Measurements from ENCODE around the gene CDH20.
A peak's percentile ranks its signal among the peaks of the same experiment; 100 is the strongest.

CDH20 gene

GRCh38 chr18:61432590-61432989 is 99.4 kb downstream of the CDH20 start:
- DNase-seq: no peak

DNA sequence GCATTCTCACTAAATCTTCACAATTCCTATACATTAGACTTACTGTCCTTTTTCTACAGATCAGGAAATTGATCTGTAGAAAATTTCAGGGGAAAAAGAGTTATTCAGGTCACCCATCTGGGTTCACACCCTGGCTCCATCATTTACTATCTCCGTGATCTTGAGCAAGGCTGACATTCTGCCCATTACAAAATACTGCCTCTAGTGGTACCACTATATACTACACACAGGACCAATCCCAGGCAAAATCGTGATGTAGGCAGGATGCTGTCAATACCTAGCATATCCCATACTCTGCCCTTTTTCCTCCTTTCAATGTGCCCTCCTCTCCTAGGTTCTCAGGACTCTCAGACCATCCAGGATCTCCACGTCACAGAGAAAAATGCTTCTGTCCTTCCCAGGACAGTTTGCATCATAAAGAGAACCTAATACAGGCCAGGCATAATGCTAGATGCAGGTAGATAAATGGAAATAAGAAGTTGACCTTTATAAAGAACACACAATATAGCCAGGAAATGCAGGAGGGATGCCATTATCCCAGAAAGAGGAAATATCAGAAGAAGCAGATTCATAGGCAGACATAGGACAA is 101.9 kb downstream of the CDH20 start:
- DNase-seq: no peak

DNA sequence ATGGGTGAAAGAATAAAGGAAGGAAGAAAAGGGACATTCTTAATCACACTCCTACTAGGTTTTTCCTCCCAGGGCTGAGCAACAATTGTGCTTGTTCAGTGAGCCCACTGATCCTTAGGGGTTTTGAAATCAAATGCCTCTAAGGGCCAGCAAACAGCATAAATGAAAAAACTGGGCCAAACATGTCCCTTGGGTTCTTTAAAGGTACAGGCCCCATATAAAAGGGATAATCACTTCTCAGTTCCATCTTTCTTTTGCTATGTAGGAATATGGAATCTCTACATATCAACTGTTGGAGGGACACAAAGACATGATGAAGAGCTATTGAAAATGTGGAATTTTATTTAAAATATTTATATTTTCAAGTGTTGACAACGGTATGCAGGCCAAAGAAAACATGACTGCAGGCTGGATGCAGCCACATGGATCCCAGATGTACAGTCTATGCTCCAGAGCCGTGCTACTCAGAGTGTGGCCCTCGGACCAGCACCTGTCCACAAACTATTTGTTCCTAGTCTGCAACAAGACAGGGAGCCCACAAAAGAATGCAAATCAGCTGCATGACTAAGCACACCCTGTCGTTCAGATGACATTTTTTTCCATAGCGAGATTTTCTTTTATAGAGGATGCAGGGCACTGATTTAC is 110.0 kb downstream of the CDH20 start:
- no peak for DNase-seq

DNA sequence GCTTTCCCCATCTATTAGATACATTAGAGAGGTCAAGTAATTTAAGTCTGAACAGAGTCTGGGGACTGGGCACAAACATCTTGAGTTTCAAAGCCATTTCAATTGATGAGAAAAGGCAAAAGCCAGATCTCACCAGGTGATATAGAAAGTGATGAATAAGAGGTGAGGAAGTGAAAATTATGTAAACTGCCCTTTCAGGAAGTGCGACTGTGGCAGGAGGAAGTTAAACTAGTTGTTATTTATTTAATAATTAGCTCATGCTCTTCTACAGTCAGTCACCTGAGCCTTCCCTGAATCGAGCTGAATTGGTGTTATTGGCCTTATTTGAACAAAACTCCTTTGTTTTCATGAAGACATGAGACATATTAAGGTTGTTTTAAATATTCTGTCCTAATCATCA is 115.1 kb downstream of the CDH20 start:
- no peak for DNase-seq

DNA sequence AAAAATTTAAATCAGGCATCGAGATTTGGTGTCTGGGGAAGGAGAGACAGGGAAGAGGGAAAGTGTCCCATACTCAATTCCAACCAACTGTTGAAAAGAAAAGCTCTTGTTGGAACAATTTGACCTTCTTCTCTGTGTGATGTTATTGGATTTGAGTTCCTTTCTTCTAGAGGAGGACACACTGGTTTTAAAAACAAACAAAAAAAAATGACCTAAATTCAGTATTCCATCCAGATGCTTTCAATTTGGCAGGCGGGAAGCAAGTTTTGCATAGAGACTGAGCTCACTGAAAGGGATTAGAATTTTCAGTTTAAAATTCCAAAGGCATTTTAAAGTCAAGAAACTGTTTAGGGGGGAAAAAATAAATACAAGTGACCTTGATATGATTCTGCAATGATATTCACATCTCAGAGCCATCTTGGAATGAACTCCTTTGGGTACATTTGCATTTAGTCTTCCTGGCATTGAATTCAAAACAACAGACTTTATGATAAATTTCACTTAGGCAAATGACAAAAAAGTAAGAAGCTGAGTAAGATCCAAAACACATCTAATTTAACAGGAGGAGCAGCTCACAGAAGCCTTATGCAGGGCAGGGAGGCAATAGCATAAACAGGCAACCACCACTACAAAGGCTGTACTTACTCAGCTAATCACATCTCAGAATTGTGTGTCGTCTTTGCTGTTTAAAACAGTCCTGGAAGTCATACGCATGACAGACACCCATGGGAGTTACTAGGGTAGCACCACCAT is 126.8 kb downstream of the CDH20 start:
- DNase-seq: no peak

DNA sequence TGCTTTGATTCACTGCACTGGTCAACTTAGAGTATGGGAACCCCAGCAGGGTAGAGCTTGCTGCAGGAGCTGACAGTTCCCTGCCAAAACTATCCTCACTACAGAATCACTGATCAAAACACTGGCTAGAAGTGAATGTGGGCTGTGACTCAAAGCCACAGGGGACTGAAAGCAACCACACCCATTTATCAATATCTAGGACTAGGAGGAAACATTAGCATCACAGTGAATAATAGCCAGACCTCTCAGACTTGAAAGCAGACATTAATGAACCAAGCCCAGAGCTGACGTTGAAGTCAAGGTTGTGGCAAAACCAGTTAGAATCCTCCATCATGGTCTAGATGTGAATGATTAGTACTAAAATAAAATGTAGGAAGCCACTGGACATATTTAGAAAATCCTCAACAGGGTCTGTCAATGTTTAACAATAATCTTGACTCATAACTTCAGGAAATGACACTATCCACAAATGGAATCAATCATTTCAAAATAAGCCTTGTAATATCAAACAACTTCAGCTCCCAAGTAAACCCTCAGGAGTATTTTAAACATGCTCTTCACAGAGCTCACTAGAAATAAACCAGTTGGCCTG is 131.4 kb downstream of the CDH20 start:
- DNase-seq: no peak

- no peak for DNase-seq
These were observed 133.5 kb downstream of the CDH20 start for GRCh38 chr18:61466736-61467135.

DNA sequence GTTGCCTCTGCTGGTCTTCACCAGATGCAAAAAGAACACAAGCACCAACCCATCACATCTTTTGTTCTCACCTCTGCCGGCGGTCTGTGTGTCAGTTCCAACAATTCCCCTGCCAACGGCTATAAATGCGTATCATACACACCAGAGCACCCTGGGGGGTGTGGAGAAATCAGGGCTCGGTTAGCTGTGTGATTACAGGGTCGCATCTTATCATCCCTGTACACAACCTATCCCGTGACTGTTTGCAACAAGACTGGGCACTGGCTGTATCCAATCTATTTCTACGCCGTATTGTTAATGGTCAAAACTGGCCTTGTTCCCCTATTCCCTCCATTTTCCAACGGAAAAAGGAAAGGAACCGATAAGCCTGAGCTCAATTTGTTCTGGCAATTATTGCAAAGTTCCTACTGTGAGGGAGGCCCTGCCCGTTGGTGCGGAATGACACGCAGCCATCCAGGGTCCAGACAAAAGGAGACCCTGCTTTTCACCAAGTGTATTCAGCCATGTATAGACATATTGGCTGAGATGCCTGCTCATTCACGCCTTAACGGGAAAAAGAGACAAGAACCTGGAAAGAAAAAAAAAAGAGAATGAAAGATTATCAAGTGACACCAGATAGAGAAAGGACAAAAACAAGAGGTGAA is 136.9 kb downstream of the CDH20 start:
- DNase-seq: no peak

DNA sequence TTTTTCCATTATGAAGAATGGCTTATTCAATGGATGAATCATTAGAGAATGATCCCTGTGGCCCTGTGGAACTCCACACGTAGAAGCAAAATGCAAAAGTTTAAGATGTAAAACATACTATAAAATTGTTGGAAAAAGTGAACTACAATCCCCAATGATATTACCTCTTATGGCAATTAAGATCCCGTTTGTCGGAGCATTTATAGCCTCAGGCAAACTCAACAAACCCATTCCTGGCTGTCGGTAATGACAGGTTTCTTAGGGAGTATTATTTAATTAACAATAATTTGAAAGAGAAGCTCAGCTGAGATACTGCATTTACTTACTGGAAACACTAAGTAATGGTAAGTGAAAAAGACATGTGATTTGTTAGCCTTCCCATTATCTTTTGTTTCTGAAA is 138.3 kb downstream of the CDH20 start:
- DNase-seq: no peak

- no peak for DNase-seq
These were observed 138.7 kb downstream of the CDH20 start for GRCh38 chr18:61471942-61472341.

GRCh38 chr18:61474341-61474740 is 141.1 kb downstream of the CDH20 start:
- DNase-seq: no peak

DNA sequence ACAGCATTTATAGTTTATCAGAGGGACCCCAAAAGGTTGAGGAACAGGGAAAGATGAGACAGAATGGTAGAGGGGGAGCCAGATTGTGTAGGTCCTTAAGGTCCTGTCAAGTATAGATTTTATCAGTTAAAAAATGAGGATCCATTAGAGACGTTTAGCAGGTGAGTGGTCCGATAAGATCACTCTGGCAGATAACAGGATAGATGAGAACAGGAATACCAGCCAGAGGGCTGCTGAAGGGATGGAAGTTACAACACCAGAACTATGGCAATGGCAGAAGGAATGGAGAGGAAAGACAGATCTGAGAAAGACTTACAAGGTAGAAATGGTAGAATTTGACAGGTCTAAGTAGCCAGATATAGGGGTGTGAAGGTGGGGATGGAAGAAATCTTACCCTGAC is 141.7 kb downstream of the CDH20 start:
- no peak for DNase-seq

DNA sequence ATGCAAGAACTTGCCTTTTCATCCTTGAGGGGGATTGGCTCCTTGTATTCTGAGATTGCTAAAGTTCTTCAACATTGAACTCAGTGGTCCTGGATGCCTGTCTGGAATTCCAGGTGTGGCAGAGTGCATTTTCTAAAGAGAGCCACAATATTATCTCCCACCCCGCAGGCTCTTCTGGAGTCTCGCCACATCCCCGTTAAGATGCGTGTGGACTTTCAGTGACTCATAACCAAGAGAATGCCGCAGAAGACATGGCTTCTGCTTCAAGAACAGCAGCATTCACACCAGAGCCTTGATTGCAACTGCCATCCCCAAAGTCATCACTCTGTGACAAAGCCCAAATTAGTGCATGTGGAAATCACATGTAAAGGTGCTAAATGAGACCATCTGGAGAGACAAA is 142.7 kb downstream of the CDH20 start:
- DNase-seq: no peak

- no peak for DNase-seq
These were observed 156.1 kb downstream of the CDH20 start for GRCh38 chr18:61489334-61489733.

DNA sequence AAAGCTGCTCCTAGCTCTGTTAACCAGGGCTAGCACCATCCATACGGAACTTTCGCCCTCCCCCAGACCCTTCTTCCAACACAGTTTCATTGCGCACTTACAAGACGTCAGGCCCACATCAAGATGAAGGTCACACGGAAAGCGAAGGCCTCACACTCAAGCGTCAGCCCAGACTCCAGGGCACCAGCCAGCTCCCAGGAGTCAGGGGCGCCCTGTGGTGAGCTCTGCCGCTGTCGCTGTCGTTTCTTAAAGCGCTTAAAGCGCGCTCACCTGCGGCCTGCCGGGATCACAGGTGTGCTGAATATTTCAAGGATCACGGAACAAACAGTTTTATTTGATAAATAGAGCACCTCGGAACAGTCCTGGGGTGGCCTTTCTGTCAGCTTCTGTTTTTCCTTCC is 163.1 kb downstream of the CDH20 start:
- DNase-seq: no peak

DNA sequence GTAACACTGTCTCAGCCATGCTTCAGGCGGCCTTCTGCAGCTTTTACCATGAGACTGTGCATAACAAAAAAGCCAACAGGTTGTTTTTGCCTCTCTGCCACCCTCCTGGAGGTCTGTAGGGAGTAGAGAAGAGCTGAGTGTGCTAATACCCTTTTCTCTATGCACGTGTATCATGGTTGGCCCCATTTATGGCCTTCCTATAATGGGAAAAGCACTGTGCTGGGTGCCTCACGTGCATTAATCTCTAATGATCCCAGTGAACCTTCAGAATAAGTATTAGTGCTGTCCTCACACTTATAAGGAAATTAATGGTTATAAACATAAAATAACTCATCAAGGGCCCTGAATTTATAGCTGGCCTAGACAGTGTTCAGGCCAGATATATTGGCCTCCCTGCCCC is 164.2 kb downstream of the CDH20 start:
- no peak for DNase-seq

- DNase-seq: peak; percentile 48
These were observed 169.2 kb downstream of the CDH20 start for GRCh38 chr18:61502472-61502871.

- DNase-seq: no peak
These were observed 170.5 kb downstream of the CDH20 start for GRCh38 chr18:61503688-61504087.

GRCh38 chr18:61528961-61529360 is 195.7 kb downstream of the CDH20 start:
- no peak for DNase-seq

- DNase-seq: no peak
These were observed 197.5 kb downstream of the CDH20 start for GRCh38 chr18:61530681-61531080.

GRCh38 chr18:61531182-61531581 is 198.0 kb downstream of the CDH20 start:
- DNase-seq: no peak

DNA sequence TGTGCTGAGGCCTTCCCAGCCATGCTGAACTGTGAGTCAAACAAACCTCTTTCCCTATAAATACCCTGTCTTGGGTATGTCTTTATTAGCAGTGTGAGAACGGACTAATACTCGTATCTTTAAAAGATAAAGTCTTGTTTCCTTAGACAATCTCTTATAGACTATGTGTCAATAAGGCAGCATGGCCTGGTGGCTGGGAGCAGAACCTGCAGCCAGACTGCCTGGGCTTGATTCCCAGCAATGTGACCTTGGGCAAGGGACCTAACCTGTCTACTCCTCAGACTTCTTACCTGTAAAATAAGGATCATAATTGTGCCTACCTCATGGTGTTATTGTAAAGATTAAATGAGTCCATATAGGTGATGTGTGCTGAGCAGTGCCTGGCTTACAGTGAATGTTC is 198.7 kb downstream of the CDH20 start:
- DNase-seq: no peak

GRCh38 chr18:61535401-61535800 is 202.2 kb downstream of the CDH20 start:
- DNase-seq: no peak

DNA sequence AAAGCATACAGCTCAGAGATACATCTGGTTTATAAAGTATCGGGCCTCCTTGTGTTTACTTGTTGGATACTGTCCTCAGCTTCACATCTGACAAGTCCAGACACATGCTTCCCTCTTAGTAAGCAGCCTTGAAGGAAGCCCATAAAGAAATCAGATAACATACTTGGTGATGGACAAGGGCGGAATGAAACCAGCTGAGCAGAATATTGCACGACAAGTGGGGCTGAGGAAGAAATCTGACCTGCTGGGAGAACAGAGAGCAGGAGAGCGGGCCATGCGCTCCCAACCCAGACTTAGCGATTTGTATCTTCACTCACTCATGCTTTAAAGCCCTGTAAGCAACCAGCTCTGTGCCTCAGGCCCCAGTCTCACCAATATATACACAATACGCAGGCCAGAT is 208.4 kb downstream of the CDH20 start:
- DNase-seq: no peak

Data from NCI-H2081 treated with DMSO at 0.1 percent for 48 hours (cell line).